Rectal smooth muscle tissue (tissue), 1 donor: ENCODE measurements around the gene SORD.
"Not testable (repeated sequence)": the region's sequence is repeated elsewhere in the genome, so short reads cannot be mapped to it uniquely, and the experiment has no call there.

Experiments used
- H3K27ac ChIP-seq: one replicate; pipeline ENCODE4 v1.7.0; 2013; ENCODE audit warnings: low read depth, low read length, inconsistent platforms
- H3K27me3 ChIP-seq: one replicate; pipeline ENCODE4 v1.7.0; 2013; ENCODE audit warnings: low read length; ENCODE audit not compliant: control insufficient read depth, insufficient read depth
- H3K36me3 ChIP-seq: one replicate; pipeline ENCODE4 v1.7.0; 2013; ENCODE audit warnings: low read length; ENCODE audit not compliant: control insufficient read depth, insufficient read depth
- H3K4me1 ChIP-seq: one replicate; pipeline ENCODE4 v1.7.0; 2013; ENCODE audit warnings: low read length; ENCODE audit not compliant: control insufficient read depth, insufficient read depth
- H3K4me3 ChIP-seq: one replicate; pipeline ENCODE4 v1.7.0; 2013; ENCODE audit warnings: low read length
- H3K9ac ChIP-seq: one replicate; pipeline ENCODE4 v1.7.0; 2013; ENCODE audit warnings: low read length

The SORD gene

GRCh38 chr15:45030743-45031142 is 7.7 kb downstream of the SORD start:
- Histone ChIP-seq H3K4me3 (no peak overlapping the region), H3K27me3 (no peaks in the 10 kb centered on the region), H3K9ac (no peak overlapping the region), H3K27ac (no peak overlapping the region), H3K4me1 (no peaks in the 10 kb centered on the region), H3K36me3 (no peaks in the 10 kb centered on the region)

- not testable (repeated sequence) for H3K4me3 ChIP-seq, H3K36me3 ChIP-seq, H3K27me3 ChIP-seq, H3K27ac ChIP-seq, H3K9ac ChIP-seq, H3K4me1 ChIP-seq
Measured at GRCh38 chr15:45031522-45032028, 8.6 kb downstream of the SORD start.

DNA sequence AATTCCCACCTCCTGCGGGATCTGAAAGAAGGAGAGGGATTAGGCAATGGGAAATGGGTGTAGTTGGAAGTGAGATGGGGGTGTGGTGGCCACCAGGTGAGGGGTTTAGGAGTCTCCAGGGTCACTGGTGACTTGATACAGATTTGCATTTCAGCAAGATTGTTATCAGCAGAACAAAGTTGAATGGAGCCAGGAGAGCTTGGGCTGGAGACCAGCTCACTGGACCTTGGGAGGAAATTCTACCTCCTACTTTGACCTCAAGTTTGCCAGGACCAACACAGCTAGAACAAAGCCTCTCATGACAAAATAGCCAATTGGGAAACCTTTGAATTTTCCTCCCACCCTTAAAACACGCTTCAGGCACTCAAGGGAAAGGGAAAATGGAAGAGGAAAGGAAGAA is 9.5 kb downstream of the SORD start:
- H3K36me3 ChIP-seq, H3K27me3 ChIP-seq, H3K9ac ChIP-seq, H3K27ac ChIP-seq, H3K4me1 ChIP-seq, H3K4me3 ChIP-seq: not testable (repeated sequence)

DNA sequence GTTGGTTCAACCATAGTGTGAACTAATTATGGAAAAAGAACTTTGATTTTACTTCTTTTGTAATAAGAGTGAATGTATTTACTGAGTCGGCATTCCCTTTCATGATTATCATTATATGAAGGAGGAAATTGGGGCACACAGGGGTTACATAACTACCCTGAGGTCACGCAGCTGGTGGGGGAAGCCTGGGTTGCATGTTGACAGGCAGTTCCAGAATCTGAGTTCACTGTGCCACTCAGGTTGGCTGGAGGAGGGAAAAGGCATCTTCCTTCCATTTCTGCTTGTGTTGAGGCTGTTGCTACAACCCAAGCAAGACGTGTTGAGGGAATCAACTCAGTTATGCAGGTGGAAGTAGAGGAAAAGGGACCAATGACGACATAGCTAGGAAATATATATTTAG is 11.1 kb downstream of the SORD start:
- not testable (repeated sequence) for H3K36me3 ChIP-seq, H3K4me1 ChIP-seq, H3K27ac ChIP-seq, H3K4me3 ChIP-seq, H3K9ac ChIP-seq, H3K27me3 ChIP-seq

GRCh38 chr15:45034600-45035375 is 11.8 kb downstream of the SORD start:
- not testable (repeated sequence) for H3K27ac ChIP-seq, H3K27me3 ChIP-seq, H3K4me1 ChIP-seq, H3K9ac ChIP-seq, H3K36me3 ChIP-seq, H3K4me3 ChIP-seq

DNA sequence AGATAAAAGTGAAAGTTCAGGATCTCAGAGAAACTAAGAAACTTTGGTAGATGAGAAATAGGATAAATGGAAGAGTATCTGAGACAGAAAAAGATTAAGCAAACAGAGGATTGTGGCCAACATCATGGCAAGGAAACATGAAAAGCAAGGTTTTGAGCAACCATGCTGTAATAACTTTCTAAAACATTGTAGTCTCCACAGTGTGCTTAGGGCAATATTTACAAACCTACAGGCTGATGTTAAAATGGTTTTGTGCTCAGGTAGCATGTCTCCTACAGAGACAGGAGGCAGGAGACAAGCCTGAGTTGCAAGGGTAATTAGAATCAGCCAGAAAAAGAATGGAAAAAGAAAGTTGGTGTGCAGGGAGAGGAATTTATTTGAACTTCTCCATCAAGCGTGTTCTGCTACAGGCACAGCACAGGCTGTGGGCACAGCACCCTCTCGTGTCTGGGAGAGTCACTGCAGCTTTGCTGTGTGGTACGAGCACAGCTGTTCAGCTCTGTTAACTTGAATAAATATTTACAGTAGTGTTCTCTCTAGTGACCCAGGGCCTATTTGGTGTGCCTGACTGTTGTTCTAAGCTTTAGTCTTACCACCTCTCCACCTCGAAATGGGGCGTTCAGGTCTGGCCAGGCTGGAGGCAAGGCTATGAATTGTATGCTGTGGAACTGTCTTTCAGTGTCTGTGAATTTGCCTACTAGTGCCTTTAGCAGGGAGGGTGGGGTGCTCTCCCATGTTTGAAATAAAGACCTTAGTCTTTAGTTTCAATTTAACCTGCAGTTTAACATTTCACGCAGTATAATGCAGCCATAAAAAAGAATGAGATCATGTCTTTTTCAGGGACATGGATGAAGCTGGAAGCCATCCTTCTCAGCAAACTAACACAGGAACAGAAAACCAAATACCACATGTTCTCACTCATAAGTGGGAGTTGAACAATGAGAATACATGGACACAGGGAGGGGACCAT is 14.1 kb downstream of the SORD start:
- H3K27ac ChIP-seq = peak overlapping the region; percentile 32
- not testable (repeated sequence) for H3K4me3 ChIP-seq, H3K9ac ChIP-seq, H3K4me1 ChIP-seq, H3K27me3 ChIP-seq, H3K36me3 ChIP-seq

DNA sequence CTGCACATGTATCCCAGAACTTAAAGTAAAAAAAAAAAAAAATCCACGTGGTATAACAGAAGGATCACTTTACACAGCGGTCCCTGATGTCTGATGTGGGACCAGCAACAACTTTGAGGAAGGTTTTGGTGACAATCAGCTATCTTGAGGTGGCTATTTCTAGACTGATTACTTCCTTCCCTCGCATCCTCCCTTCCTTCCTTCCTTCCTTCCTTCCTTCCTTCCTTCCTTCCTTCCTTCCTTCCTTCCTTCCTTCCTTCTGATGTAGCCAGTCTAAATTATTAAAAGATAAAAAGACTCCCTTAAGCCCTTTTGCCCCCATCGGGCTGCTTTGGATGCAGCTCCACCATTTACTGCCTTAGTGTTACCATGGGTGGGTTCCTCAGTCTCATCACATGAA is 14.9 kb downstream of the SORD start:
- Histone ChIP-seq H3K9ac (no peak overlapping the region), H3K4me3 (no peak overlapping the region), H3K4me1 (peaks cover 2% of the 10 kb centered on the region), H3K27ac (no peak overlapping the region), H3K36me3 (no peaks in the 10 kb centered on the region), H3K27me3 (no peaks in the 10 kb centered on the region)

DNA sequence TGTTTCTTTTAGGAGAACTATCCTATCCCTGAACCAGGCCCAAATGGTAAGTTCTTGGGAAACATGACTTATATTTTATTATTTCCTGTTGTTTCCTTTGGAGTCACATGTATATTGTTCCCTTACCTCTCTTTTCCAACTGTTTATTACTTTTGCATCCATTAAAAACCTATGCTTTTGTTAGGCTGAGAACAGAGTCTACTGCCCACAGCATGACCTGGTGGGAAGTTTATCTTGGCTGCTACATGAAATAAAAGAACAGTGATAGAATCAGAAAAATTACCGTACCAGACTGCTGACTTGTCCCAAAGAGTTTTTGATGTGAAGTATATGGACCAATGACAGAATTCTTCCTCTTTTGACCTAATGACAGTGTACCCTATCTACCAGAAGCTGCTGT is 17.4 kb downstream of the SORD start:
- H3K27ac ChIP-seq, H3K27me3 ChIP-seq, H3K4me1 ChIP-seq, H3K9ac ChIP-seq, H3K4me3 ChIP-seq, H3K36me3 ChIP-seq: not testable (repeated sequence)

- H3K4me1 ChIP-seq, H3K27ac ChIP-seq, H3K9ac ChIP-seq, H3K27me3 ChIP-seq, H3K4me3 ChIP-seq, H3K36me3 ChIP-seq: not testable (repeated sequence)
Measured at GRCh38 chr15:45041538-45041937, 18.5 kb downstream of the SORD start.

GRCh38 chr15:45042859-45043258 is 19.9 kb downstream of the SORD start:
- not testable (repeated sequence) for H3K9ac ChIP-seq, H3K4me3 ChIP-seq, H3K4me1 ChIP-seq, H3K27me3 ChIP-seq, H3K27ac ChIP-seq, H3K36me3 ChIP-seq

GRCh38 chr15:45044270-45044669 is 21.3 kb downstream of the SORD start:
- not testable (repeated sequence) for H3K27ac ChIP-seq, H3K4me1 ChIP-seq, H3K27me3 ChIP-seq, H3K9ac ChIP-seq, H3K36me3 ChIP-seq, H3K4me3 ChIP-seq

- not testable (repeated sequence) for H3K36me3 ChIP-seq, H3K4me3 ChIP-seq, H3K27me3 ChIP-seq, H3K4me1 ChIP-seq, H3K27ac ChIP-seq, H3K9ac ChIP-seq
Measured at GRCh38 chr15:45048449-45048793, 25.4 kb downstream of the SORD start.
